ENCODE measurements around the gene PPME1.

The PPME1 gene

GRCh38 chr11:74204701-74205100 is 33.6 kb downstream of the PPME1 start:
- H3K27ac ChIP-seq = no peak overlapping the region
- TF ChIP-seq ZFX (IDR thresholded peaks at IDR 0.05; ENCODE audit: borderline replicate concordance) = no peak
- TF ChIP-seq, protein P1, sequence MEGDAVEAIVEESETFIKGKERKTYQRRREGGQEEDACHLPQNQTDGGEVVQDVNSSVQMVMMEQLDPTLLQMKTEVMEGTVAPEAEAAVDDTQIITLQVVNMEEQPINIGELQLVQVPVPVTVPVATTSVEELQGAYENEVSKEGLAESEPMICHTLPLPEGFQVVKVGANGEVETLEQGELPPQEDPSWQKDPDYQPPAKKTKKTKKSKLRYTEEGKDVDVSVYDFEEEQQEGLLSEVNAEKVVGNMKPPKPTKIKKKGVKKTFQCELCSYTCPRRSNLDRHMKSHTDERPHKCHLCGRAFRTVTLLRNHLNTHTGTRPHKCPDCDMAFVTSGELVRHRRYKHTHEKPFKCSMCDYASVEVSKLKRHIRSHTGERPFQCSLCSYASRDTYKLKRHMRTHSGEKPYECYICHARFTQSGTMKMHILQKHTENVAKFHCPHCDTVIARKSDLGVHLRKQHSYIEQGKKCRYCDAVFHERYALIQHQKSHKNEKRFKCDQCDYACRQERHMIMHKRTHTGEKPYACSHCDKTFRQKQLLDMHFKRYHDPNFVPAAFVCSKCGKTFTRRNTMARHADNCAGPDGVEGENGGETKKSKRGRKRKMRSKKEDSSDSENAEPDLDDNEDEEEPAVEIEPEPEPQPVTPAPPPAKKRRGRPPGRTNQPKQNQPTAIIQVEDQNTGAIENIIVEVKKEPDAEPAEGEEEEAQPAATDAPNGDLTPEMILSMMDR (IDR thresholded peaks at IDR 0.05) = no peak

- no peak for TF ChIP-seq ZFX (IDR thresholded peaks at IDR 0.05; ENCODE audit: borderline replicate concordance)
- TF ChIP-seq, protein P1 (IDR thresholded peaks at IDR 0.05) = no peak
- no peak overlapping the region for H3K27ac ChIP-seq
Measured at GRCh38 chr11:74205181-74205580, 34.1 kb downstream of the PPME1 start.

DNA sequence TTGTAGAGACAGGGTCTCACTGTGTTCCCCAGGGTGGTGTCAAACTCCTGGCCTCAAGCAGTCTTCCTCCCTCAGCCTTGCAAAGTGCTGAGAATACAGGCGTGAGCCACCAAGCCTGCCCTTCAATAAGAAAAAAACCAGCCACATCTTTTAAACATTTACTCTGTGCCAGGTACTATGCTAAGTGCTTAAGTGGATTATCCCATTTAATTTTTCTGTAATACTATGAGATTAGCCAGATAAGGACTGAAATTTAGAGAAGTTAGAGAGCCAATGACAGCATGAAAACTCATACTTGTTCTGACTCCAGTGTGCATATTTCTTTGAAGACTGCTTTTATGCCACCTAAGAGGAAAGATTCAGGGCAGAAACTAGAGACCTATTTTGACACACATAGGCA is 35.7 kb downstream of the PPME1 start:
- no peak overlapping the region for H3K27ac ChIP-seq
- no peak for TF ChIP-seq ZFX (IDR thresholded peaks at IDR 0.05; ENCODE audit: borderline replicate concordance)
- TF ChIP-seq, protein P1 (IDR thresholded peaks at IDR 0.05) = no peak

DNA sequence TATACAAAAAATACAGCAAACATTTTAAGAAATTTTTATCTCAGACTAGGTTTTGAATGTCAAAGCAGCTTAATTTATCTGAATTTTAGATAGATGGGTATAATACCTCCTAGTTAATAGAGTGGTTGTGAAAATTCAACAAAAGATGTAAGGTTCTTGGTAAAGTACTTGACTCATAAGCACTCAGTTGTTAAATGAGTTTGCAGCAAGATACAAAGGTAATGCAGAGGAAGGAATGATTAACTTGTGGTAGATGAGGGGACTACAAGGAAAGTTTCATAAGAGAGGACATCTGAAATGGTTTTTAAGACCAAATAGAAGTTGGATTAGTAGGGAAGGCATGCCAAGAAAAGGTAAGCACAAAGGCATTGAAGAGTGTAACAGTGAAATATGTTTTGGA is 37.4 kb downstream of the PPME1 start:
- TF ChIP-seq, protein P1 (IDR thresholded peaks at IDR 0.05) = no peak
- no peak for TF ChIP-seq ZFX (IDR thresholded peaks at IDR 0.05; ENCODE audit: borderline replicate concordance)
- H3K27ac ChIP-seq = no peak overlapping the region

- H3K27ac ChIP-seq = no peak overlapping the region
- TF ChIP-seq, protein P1 (IDR thresholded peaks at IDR 0.05) = no peak
- TF ChIP-seq ZFX (IDR thresholded peaks at IDR 0.05; ENCODE audit: borderline replicate concordance) = no peak
Measured at GRCh38 chr11:74212533-74212932, 41.4 kb downstream of the PPME1 start.

GRCh38 chr11:74220376-74220775 is 49.3 kb downstream of the PPME1 start:
- no peak overlapping the region for H3K27ac ChIP-seq
- TF ChIP-seq, protein P1 (IDR thresholded peaks at IDR 0.05) = no peak
- TF ChIP-seq ZFX (IDR thresholded peaks at IDR 0.05; ENCODE audit: borderline replicate concordance) = no peak

DNA sequence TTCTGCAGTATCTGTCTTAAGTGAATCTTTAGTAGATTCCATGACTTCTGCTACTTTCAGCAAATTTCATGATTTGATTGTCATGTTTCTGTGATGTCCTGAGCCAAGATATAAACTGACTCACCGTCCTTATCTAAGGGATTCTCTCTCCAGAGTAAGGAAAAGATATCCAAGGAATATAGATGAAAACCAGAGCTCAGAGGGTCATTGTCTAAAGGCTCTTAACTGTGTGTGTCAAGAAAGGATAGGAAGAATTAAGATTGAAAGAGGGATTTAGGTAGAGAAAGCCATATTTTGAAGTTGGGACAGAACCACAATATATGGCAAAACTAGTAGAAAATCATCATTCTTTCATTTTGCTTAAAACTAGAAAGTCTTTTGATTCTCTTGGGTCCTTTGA is 50.7 kb downstream of the PPME1 start:
- H3K27ac ChIP-seq = no peak overlapping the region
- no peak for TF ChIP-seq ZFX (IDR thresholded peaks at IDR 0.05; ENCODE audit: borderline replicate concordance)
- TF ChIP-seq, protein P1 (IDR thresholded peaks at IDR 0.05) = no peak
